GM12801 (cell line): Measurements from ENCODE around the gene SSC5D.

Experiments
- CTCF ChIP-seq: IDR thresholded peaks from one replicate; pipeline ENCODE4 v1.5.1; 2011; ENCODE audit warnings: control low read depth; ENCODE audit not compliant: insufficient read length; ENCODE audit errors: extremely low read depth

Gene SSC5D

GRCh38 chr19:55529636-55530234 lies 41.5 kb downstream of the SSC5D start:
- TF ChIP-seq CTCF: no peak

- no peak for TF ChIP-seq CTCF
Measured at GRCh38 chr19:55530996-55531395, 42.8 kb downstream of the SSC5D start.

GRCh38 chr19:55535173-55535964 lies 47.1 kb downstream of the SSC5D start:
- TF ChIP-seq CTCF: no peak

- TF ChIP-seq CTCF: no peak
Measured at GRCh38 chr19:55535965-55536350, 47.7 kb downstream of the SSC5D start.

- TF ChIP-seq CTCF: no peak
Measured at GRCh38 chr19:55536366-55536765, 48.1 kb downstream of the SSC5D start.

- no peak for TF ChIP-seq CTCF
Measured at GRCh38 chr19:55536951-55537740, 48.9 kb downstream of the SSC5D start, which contains the start of gene SBK2. Gene SBK2 (minus strand): TSS chr19:55537133. CDS start chr19:55536294, 839 bp downstream.

GRCh38 chr19:55537741-55538111 lies 49.5 kb downstream of the SSC5D start:
- TF ChIP-seq CTCF: no peak
